Peyer's patch (tissue), 4 donors: ENCODE measurements around the gene RPP38.

Experiments
- CTCF ChIP-seq, 6 experiments: fragments of 450-650 bp in 4 of 6; fragments of 200-600 bp in 2 of 6; sonication (generic) in 1 of 6; IDR thresholded peaks; one replicate each; pipeline ENCODE4 v1.5.1; 2017 to 2019; ENCODE audit warnings: antibody characterized with exemption in 6 of 6, mild to moderate bottlenecking in 3 of 6, moderate library complexity in 1 of 6
- POLR2A ChIP-seq, 2 donors: fragments of 450-650 bp; IDR thresholded peaks; one replicate each; pipeline ENCODE4 v1.5.1; 2017; ENCODE audit warnings: antibody characterized with exemption in 2 of 2, mild to moderate bottlenecking in 2 of 2, moderate library complexity in 2 of 2

DNA sequence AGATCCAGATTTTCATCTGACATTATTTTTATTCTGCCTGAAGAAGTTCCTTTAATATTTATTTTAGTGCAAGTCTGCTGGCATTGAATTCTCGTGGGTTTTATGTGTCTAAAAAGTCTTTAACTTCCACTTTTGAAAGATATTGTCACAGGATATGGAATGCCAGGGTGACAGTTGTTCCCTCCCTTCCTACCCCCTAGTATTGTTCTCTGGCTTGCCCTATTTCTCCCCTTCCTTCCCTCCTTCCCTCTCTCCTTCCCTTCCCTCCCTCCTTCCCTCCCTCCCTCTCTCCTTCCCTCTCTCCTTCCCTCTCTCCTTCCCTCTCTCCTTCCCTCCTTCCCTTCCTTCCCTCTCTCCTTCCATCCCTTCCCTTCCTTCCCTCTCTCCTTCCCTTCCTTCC, 38.5 kb upstream of the RPP38 start:
- TF ChIP-seq CTCF (IDR thresholded peaks at IDR 0.05): no peak
- TF ChIP-seq POLR2A (IDR thresholded peaks at IDR 0.05): no peak
